CD4-positive, alpha-beta T cell treated with Interleukin-4 for 4 hours (primary cell): ENCODE results near the gene SACM1L.
"Not testable (repeated sequence)": the region's sequence is repeated elsewhere in the genome, so short reads cannot be mapped to it uniquely, and the experiment has no call there.

Experiments used
- DNase-seq: peaks from one replicate; pipeline ENCODE4 v3.0.0-alpha.2; 2020

The SACM1L gene

DNA sequence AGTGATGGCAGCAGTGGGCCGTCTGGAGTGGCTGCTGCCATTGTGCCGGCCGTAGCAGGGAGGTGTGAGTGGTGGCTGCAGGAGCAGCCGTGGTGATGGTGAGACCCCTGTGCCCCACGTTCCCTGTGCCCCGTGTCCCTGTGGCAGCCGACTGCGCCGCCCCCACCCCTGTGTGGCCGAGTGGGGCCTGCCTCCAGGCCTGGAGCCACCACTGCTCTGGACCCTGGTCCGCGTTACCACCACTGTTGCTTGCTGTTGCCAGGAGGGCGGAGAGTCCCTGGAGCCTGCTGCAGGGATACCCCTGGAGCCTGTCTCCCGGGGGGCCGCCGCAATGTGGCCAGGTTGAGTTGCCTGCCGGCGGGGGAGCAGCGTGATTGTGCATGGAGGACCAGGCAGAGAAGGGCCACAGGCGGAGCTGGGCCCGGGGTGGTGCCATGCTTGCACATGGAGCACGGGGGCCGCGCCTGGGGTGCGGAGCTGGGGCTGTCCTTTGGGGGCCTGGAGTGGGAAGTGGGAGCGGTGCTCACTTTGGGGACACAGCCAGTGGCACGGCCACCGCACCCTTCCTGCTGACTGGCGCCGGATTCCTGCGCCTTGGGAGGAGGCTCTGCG is 57.1 kb downstream of the SACM1L start:
- no peak for DNase-seq

DNA sequence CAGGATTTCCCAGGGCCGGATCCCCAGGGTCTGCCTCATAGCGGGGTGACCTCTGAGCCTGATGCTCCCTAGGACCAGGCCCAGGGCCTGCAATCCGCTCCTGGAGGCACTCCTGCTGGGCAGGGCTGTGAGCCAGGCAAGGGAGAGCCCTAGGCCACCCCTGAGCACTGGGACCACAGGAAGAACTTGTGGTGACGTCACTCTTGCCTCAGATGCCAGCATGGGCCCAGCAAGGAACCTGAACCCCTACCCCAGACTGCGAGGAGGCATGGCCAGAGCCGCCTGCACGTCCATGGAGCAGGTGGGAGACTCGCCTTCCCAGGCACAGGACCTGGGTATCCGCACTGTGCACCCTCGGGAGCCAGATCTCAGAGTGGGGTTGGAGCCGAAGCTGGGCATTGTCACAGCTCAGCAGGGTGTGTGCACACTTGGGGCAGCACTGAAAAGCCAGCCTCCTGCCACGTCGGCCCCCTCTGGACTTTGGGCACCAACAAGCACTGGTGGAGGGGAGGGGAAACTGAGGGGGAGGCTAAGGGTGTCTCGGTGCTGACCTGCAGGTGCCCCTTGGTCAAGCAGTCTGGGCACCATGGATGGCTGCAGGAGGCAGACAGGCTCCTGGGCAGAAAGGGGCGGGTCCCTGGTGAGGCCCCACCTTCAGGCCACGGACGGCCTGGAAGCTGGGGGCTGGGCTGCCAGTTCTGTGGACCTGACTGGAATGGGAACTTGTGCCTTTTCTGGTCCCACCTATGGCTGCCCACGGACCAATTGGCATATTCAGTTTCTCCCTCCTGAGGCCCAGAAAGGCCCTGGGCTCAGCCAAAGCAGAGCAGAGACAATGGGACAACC is 57.8 kb downstream of the SACM1L start:
- DNase-seq = no peak

DNA sequence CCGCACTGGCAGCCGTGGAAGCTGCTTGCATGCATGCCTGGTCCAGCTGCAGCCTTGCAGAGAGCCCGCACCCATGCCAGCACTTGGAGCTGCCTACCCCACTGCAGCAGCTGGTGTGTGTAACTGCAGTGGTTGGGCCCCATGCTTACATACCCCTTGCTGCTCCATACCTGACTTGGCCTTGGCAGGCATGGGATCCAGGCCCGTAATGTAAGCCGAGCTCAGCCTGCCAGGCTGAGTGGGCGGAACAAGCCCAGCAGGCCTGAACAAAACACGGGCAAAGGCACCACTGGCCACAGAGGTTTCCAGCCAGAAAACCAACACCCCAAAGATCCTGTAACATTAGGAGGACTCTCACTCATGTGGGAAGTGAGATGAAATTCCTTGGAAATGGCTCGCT is 58.9 kb downstream of the SACM1L start:
- no peak for DNase-seq

DNA sequence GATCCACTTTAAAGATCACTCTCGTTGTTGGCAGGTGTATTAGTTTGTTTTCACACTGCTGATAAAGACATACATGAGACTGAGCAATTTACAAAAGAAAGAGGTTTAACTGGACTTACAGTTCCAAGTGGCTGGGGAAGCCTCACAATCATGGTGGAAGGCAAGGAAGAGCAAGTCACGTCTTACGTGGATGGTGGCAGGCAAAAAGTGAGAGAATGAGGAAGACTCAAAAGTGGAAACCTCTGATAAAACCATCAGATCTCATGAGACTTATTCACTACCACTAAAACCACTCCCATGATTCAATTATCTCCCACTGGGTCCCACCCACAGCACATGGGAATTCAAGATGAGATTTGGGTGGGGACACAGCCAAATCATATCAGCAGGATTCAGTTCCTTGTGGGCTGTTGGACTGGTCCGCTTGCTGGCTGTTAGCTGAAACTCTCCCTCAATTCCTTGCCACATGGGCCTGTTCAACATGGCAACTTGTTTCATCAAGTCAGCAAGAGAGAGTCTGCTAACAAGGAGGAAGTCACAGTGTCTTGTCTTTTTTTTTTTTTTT is 59.9 kb downstream of the SACM1L start:
- not testable (repeated sequence) for DNase-seq

DNA sequence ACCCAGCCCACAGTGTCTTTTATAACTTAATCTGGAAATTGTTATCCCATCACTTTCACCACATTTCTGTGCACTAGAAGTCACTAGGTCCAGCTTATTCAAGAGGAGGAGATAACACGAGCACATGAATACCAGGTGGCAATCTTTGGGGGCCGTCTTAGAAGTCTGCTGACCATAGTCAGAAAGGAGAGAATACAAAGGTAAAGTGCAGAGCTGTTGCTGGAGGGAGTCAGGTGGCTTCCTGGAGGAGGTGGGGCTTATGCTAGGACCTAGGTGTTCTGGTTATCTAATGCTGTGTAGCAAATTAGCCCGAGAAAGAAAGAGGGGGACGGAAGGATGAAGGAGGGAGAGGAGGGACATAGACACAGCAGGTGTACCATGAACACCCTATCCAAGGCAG is 60.7 kb downstream of the SACM1L start:
- DNase-seq = no peak

DNA sequence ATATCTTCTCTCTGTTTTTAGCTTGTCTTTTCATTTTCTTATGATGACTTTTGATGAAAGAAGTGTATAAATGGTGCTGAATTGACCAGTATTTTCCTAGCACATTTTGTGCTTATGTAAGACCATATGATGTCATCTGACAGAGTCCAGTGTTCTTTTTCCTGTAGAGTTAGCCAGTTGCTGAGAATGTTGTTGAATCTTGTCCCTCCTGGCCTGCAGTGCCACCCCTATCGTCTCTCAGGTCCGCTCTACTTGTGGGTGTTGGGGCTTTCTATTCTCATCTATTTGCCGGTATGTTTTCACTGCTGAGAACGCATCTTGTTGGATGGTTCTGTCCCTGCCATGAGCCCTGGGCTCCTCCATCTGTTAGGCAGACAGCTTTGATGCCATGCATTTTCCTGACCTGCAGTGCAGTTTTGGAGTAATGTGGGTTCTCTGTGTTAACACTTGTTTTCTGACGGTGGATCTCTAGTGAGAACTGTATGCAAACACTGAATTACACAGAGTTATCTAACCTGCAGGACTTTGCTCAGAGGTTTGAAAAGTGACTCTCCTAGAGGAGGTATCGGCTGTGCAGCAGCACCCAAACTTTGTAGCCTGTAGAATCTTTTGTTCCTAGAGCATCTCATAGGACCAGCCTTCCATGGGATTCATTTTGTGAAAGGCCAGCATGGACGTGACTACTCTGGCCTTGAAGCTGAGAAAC is 62.5 kb downstream of the SACM1L start:
- DNase-seq = no peak

DNA sequence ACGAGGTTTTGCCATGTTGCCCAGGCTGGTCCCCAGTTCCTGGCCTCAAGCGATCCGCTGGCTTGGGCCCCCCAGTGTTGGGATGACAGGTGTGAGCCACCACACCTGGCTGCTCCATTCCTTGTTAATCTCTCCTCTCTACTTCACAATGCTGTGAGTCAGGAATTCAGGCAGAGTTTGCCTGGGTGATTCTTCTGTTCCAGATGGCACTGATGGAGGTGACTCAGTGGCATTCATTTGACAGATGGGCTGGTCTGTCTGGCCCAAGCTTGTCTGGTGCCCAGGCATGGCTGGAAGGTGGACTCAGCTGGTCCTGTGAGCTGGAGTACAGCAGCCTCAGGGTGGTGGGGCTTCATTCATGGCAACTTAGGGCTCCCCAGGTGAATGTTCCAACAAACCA is 63.9 kb downstream of the SACM1L start:
- no peak for DNase-seq

DNA sequence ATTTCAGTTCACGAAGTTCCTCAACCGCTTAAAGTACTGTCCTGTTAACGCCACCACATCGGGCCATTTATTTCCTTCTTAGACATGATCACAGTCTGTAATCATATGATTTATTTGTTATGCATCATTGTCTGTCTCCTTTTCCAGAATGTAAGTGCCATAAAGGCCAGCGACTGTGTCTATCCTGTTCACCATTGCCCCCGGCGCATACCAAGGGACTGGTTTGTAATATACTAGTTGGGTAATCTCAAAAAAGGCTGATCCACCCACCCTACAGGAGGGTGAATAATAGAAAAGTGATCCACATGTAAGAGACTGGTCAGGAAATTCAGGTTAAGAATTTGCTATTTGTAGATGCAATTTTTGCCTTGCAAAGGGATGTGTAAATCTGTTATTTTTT is 65.3 kb downstream of the SACM1L start:
- no peak for DNase-seq

DNA sequence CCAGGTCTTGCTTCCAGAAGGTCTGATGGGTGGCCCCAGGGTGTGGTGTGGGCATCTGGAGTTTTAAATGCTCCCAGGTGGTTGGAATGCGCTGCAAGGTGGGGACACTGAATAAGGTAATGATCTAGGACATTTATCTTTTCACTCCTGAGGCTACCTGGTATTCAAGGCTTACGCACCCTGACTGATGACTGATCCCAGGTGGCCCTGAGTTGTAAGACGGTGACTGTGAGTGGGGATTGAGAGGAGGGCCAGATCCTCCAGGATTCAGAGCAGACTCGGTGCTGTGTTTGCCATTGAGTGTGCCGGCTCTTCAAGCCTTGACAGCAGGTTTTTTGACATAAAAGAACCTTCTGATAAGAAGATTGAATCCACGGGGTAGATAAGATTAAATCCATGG is 66.9 kb downstream of the SACM1L start:
- no peak for DNase-seq

DNA sequence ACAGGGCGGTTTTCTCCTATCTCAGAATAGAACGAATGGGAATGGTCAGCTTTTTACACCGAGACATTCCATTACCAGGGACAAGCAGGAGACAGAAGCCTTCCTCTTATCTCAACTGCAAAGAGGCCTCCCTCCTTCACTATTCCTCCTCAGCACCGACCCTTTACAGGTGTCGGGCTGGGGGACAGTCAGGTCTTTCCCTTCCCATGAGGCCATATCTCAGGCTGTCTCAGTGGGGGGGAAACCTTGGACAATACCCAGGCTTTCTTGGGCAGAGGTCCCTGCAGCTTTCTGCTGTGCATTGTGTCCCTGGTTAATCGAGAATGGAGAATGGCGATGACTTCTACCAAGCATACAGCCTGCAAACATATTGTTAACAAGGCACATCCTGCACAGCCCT is 67.9 kb downstream of the SACM1L start:
- DNase-seq = not testable (repeated sequence)

DNA sequence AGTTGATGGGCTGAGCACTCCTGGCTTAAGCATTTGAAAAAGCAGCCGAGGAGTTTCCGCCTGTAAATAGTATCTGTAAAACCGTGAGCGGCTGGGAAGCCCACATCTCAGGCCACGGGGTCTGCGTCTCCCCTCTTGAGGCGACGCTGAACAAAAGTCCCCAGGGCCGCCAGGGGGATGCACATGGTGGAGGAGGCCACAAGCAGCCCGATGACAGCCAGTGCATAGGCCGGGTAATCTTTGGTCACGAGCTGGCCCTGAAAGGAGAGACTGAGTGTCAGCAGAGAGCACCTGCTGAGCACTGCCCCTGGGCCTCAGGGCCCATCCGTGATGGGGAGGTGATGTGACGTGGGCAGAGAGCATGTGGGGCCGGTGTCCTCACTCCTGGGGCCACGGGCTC is 69.7 kb downstream of the SACM1L start:
- DNase-seq = no peak

DNA sequence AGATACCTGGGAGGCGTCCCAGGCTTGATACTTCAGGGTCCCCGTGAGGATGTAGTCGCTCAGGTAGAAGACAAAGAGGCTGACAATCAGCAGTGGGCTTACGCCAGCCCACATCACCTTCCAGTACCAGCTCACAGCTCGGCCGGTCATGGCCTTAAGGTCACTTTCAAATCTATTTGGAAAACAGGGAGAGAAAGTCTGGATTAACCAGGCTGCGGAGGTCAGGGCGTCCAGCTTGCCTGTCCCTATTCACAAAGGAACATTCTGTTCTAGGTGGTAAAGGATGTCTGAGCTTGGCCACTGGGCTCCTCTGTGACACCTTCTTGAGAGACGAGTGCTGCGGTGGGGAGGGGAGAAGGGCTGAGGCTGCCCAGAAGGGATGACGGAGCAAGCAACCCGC is 70.7 kb downstream of the SACM1L start:
- DNase-seq = no peak

DNA sequence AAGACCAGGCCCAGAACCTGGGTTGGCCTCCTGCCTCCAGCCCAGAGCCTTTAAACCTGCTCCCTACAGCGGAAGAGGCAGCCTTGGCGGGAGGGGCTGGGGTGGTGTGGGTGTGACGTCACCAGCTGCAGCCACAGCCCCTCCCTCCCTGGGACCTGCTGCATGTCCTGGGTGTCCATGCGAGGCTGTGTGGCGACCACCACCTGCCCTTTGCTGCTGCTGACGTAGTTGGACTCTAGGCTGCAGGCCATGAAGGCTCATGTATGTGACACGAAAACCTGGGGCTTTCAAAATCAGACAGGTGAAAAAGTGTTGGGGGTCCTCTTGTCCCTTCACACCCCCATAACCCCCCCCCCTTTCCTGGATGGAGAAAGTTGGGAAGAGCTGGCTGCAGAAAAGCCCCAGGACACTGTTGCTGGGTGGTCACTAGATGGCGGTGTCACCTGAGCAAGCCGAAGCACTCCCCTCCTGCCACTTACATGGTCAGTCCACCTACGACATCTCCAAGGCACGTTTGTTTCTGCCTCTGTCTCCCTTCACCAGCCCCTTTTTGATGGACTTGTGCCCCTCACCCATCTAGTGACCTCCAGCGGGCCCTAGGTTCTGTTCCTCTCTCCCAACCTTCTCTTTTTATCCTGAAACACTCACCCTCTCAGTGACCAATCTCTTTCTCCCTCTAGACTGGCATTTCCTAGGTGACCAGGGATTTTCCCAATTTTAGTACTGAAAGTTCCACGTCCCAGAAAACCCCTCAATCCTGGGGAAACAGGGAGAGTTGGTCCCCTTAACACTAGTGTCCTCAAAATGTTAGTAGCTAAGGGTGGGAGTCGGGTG is 71.9 kb downstream of the SACM1L start:
- peak; percentile 37 for DNase-seq

DNA sequence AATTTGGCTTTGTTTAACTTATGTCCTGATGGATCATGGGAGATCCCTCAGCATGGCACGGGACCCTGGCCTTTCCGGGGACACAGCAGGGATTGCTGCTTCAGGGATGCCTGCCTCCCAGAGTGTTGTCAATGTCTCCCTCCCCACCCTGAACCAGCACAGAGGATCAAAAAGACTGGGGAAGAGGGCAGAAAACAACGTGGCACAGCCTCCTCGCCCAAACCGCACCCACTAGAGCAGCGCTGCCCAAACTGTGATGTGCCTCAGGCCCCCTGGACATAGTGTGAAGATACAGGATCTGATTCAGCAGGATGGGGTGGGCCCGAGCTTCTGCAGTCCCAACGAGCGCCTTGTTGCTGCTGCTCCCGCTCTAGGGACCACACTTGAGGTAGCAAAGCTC is 72.6 kb downstream of the SACM1L start:
- no peak for DNase-seq

DNA sequence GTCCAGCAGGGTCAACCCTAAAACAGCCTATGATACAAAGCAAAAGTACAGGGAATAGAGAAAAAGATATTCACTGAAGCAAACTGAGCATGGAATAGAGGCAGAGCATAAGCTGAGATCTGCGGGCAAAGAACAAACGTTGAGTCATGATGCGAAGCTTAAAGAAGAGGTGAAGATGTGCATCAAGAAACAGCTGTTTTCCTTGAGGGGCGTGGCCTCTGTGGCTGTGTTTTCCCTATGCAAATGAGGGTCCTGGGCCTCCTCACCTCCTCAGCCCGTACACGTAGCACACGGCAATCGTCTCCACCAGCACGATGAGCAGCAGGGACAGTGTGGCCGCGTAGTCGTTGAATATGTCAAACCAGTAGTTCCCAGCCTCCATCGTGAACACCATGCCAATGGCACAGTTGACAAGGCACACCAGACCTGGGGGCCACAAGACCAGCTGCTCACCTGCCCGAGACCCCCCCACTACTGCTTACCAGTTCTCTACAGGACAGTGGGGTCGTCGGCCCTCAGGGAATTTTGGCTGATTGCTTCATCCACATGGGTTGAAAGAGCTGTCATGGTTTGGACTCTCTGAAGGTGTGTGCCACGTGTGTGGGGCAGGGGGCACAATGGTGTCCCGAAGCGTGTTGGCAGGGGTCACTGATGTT is 73.6 kb downstream of the SACM1L start:
- DNase-seq = no peak

DNA sequence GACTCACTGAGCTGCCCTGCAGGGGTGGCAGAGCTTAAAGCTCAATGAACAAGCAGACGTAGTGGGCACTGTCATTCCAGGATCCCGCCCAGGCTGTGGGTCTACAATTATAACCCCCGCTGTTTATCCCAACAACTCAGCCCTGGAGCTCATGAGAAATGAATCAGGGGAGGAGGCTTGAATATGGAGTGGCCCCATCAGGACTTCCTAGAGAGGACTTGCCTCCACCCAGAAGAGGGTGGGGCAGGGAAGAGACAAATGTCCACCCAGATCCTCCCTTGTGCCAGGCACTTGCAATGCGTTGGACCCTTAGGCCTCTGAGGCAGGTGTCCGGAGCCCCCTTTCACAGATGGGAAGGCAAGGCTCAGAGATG is 74.1 kb downstream of the SACM1L start:
- no peak for DNase-seq

DNA sequence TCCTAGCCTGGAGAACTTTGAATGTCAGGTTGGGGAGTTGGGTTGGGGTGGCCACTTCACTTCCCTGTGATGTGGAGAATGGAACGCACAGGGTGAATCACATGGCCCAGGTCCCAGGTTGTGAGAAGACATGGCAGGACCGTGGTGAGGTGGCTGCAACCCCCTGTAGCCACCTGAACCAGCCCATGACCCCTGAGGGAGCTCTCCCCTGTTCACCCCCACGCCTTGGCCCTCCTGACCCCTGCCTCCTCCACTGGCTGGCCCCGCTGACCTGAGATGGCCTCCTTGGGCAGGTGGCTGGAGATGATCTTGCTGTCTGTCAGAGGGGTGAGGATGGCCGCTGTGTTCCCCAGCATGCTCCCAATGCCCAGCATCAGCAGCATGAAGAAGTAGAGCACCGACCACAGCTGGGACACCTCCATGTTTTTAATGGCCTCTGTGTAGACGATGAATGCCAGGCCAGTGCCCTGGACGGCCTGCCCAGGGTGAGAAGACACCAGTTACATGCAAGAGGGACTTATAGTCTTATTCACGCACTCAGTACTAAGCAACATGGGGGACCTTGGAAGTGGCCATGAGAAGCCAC is 76.2 kb downstream of the SACM1L start:
- DNase-seq = no peak

DNA sequence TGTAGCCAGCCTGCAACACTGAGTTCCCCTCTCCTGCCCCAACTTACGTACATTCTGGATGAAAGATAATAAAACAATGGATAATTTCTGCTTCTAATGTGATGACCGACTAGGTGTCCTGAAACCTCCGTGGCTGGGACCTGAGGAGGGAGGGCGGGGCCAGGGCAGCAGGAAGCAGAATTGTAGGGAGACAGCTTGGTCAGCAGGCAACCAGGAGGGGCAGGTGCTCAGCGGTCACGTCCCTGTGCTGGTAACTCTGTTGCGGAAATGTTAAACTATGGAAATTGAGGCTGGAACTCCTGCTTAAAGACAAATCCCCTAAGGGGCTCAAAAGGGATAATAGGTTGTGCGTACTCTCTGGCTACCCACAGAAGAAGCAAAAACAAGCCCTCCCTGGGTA is 76.8 kb downstream of the SACM1L start:
- no peak for DNase-seq

DNA sequence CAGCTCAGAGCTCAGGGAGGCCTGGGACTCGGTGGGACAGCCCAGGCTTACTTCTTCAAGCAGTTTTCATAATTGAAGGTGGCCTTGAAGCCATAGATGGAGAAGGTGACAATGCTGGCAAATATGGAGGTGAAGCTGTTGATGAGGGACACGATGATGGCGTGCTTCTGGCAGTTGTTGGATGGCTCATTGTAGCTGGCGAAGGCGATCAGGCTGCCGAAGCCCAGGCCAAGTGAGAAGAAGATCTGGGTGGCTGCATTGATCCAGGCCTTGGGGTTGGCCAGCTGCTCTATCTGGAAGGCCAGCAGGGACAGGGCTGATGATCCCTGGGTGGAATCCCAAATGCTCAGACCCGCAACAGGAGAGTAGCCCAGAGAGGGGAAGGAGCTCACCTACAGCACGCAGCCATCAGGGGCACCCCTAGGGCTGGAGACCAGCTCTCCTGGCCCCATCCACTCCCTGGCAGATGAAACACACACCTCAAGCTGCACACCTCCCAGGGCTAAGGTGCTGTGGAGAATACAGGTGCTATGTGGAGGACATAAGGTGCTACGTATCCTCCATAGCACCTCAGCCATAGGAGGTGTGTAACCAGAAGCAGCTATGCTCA is 82.1 kb downstream of the SACM1L start:
- DNase-seq = no peak

DNA sequence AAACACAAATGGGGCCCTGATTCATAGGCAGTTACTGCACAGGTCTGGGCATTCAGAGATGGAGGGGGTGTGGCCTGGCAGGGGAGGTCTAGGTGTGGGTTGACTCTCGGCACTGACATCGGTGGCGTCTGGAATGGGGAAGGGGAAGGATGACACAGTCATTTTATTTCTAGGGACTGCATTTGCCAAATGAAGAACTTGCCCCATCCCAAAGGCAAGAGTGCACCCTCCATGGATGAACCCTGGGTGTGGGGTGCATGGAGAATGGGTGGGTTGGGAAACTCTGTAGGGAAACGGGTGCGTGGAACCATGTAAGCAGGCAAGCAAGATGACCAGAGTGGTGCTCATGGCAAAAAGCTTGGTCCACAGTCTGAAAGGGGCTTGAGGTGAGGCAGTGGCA is 82.6 kb downstream of the SACM1L start:
- DNase-seq = no peak

DNA sequence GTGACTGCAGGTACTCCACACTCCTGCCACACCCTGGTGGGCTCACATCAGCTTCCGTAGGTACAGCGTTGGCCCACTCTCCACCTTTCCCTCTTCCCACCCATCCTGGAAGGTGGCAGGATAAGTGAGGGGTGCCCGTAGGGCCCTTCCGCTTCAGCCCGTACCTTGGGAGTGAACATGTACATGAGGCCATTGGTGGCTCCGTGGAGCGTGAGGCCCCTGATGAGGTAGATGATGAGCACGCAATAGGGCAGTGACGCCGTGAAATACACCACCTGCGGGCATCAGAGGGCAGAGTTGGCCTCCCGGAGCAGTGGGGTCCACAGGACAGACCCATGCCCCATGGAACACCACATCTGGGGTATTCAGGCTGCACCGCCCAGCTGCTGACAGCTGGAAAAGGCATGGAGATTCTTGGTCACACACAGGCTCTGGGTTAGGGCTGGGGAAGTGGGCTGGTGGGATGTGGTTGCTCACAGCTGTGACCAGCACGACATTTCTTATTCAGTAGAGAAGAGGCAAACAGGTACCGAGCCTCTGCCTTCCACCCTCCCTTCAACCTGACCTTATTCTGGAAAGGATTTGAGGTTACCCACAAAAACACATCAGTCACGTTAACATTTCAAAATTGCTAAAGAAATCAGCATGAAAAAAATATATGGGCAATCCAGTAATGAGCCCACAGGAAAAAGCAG is 83.3 kb downstream of the SACM1L start:
- no peak for DNase-seq
